ENCODE results near the gene MUC12.
"Not testable (repeated sequence)": the region's sequence is repeated elsewhere in the genome, so short reads cannot be mapped to it uniquely, and the experiment has no call there.

MUC12 gene, protein sequence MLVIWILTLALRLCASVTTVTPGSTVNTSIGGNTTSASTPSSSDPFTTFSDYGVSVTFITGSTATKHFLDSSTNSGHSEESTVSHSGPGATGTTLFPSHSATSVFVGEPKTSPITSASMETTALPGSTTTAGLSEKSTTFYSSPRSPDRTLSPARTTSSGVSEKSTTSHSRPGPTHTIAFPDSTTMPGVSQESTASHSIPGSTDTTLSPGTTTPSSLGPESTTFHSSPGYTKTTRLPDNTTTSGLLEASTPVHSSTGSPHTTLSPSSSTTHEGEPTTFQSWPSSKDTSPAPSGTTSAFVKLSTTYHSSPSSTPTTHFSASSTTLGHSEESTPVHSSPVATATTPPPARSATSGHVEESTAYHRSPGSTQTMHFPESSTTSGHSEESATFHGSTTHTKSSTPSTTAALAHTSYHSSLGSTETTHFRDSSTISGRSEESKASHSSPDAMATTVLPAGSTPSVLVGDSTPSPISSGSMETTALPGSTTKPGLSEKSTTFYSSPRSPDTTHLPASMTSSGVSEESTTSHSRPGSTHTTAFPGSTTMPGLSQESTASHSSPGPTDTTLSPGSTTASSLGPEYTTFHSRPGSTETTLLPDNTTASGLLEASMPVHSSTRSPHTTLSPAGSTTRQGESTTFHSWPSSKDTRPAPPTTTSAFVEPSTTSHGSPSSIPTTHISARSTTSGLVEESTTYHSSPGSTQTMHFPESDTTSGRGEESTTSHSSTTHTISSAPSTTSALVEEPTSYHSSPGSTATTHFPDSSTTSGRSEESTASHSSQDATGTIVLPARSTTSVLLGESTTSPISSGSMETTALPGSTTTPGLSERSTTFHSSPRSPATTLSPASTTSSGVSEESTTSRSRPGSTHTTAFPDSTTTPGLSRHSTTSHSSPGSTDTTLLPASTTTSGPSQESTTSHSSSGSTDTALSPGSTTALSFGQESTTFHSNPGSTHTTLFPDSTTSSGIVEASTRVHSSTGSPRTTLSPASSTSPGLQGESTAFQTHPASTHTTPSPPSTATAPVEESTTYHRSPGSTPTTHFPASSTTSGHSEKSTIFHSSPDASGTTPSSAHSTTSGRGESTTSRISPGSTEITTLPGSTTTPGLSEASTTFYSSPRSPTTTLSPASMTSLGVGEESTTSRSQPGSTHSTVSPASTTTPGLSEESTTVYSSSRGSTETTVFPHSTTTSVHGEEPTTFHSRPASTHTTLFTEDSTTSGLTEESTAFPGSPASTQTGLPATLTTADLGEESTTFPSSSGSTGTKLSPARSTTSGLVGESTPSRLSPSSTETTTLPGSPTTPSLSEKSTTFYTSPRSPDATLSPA (N-terminal part only)

GRCh38 chr7:100969066-100969615, at the start of gene MUC12:
TSS of gene MUC12 (plus strand) at chr7:100969565. CDS start at chr7:100969623, 58 bp downstream.
- no peak for DNase-seq

GRCh38 chr7:100919779-100920437, 49.5 kb upstream of the MUC12 start:
- not testable (repeated sequence) for DNase-seq

- DNase-seq = no peak
These were observed 48.3 kb upstream of the MUC12 start for GRCh38 chr7:100921039-100921438.

DNA sequence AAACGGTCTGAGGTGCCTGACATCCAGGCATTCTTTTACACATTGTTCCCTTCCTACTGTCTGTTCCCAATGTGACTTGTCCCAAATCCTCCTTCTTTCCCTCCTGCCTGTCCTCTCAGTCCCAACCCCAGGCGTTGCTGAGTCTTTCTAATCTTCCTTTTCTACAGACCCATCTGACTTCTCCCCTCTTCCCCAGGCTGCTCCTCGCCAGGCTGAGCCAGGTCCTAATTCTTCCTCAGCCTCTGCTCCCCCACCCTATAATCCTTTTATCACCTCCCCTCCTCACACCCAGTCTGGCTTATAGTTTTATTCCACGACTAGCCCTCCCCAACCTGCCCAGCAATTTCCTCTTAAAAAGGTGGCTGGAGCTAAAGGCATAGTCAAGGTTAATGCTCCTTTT, 45.7 kb upstream of the MUC12 start:
- peak in 1 of 2 experiments; percentile 4 for DNase-seq

DNA sequence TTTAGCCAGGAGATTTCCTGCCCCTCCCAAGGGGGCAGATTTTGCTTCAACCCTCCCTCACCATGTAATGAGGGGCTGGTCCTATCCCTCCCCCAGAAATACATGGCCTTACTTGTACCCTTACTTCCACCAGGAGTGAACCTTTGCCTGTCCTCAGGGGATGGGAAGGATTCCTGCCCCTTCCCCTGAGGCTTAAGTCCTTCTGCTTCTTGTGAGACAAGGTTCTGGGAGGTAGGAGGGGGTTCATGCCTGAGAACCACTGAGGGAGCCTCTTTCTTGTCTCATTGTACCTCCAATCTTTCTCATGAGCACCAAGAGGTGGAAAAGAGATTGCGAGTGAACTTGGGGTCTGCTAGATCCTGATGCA, 39.6 kb upstream of the MUC12 start:
- no peak for DNase-seq

- DNase-seq = no peak
These were observed 35.6 kb upstream of the MUC12 start for GRCh38 chr7:100933734-100934133.

- not testable (repeated sequence) for DNase-seq
These were observed 34.0 kb upstream of the MUC12 start for GRCh38 chr7:100935381-100935780.

DNA sequence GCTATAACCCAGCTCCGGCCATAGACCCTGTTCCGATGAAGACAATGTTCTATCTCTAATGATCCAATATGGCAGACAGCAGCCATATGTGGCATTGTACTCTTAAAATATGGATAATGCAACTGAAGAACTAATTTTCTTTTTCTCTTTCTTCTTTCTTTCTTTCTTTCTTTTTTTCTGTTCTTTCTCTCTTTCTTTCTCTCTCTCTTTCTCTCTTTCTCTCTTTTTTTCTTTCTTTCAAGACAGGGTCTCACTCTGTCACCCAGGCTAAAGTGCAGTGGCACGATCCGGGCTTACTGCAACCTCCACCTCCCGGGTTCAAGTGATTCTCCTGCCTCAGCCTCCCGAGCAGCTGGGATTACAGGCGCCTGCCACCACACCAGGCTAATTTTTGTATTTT, 33.2 kb upstream of the MUC12 start:
- not testable (repeated sequence) for DNase-seq

DNA sequence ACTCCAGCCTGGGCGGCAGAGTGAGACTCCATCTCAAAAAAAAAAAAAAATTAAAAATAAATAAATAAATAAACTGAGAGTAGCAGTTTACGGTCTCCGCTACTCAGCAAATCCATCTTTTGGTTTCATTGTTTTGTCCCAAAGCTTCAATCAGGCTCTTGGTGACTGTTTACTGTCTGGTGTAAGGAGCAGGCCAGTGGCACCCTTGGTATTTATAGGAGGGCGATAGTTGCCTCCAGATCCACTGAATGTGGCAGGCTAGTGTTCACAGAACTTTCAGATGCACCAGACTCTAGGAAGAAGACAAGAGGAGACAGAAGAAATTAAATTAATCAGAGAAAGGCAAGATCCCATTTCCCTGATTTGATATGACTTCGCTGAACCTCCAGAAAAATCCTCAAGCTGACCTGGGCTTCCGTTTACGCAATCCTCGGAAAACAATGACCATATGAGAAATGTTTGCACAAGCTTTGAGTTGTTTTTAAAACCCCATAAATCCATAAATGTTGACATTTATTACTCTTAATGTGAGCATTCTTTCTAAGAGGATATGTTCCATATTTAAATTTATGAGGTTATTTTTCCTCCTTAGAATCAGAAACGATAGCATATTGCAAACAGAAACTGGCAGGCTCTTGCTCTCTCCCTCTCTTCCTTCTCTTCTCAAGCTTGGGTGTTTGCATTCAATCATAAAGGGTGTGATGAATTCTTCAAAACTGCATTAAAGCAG, 27.2 kb upstream of the MUC12 start:
- DNase-seq = no peak

GRCh38 chr7:100943693-100944092, 25.7 kb upstream of the MUC12 start:
- DNase-seq = peak; percentile 88 to 89

- no peak for DNase-seq
These were observed 25.2 kb upstream of the MUC12 start for GRCh38 chr7:100944138-100944537.

DNA sequence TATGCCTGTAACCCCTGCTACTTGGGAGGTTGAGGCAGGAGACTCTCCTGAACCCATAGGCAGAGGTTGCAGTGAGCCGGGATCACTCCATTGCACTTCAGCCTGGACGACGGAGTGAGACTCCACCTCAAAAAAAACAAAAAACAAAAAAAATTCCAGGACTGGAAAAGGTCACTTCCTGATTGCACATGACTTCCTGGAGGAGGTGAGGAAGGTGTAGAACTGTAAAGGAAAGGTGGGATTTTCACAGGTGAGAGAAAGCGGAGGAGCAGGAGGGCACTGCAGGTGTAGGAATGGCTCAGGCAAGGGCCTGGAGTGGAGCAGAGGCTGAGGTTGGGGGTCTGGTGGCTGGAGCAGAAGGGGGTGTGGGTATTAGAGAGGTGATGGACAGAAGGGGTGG, 23.3 kb upstream of the MUC12 start:
- DNase-seq = no peak

- DNase-seq = no peak
These were observed 22.5 kb upstream of the MUC12 start for GRCh38 chr7:100946766-100947365.

DNA sequence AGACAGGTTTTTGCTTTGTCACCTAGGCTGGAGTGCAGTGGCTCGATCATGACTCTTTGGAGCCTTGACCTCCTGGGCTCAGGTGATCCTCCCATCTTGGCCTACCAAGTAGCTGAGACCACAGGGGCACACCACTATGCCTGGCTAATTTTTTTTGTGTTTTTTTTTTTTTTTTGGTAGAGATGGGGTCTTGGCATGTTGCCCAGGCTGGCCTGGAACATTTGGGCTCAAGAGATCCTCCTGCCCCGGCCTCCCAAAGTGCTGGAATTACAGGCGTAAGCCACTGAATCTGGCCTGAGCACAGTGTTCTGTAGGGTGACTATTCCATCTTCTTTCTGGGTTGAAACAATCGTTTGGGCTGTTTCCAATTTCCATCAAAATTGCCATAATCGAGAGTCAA, 21.6 kb upstream of the MUC12 start:
- DNase-seq = no peak

GRCh38 chr7:100949227-100949932, 20.0 kb upstream of the MUC12 start, which contains the start of gene MUC3A:
TSS of gene MUC3A (plus strand) at chr7:100949534. CDS start at chr7:100949625, 91 bp downstream.
- no peak for DNase-seq

GRCh38 chr7:100949933-100950443, 19.4 kb upstream of the MUC12 start:
- DNase-seq = peak in 1 of 2 experiments; percentile 22

DNA sequence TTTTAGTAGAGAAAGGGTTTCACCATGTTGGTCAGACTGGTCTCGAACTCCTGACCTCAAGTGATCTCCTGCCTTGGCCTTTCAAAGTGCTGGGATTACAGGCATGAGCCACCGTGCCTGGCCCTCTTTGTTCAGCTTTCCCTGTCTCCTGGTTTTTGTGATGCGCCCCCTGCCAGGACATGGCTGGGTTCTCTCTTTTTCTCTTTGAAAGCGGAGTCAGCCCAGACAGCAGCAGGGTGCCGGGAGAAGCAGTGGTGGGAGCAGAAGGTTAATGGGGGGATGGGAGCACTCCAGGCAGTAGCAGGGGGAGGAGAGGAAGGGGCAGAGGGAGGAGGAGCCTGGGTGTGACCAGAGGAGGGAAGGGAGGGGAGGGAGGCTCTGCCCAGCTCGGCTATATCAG, 18.2 kb upstream of the MUC12 start:
- DNase-seq = no peak

DNA sequence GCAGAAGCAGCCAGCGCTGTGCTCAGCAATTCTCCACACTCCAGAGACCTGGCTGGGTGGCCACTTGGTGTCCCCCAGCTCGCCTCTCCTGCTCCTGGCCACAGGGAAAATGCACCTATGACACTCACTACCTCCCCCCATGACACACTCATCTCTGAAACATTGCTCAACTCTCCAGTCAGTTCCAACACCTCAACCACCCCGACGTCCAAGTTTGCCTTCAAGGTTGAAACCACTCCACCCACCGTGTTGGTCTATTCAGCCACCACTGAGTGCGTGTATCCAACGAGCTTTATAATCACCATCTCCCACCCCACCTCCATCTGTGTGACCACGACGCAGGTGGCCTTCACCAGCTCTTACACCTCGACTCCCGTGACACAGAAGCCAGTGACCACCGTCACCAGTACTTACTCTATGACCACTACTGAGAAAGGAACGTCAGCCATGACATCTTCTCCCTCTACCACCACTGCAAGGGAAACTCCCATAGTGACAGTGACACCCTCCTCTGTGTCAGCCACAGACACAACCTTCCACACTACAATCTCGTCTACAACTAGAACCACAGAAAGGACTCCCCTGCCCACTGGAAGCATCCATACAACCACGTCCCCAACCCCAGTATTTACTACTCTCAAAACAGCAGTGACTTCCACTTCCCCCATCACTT, 17.3 kb upstream of the MUC12 start:
- no peak for DNase-seq

- no peak for DNase-seq
These were observed 16.7 kb upstream of the MUC12 start for GRCh38 chr7:100952641-100953040.
